H1 (cell line): ENCODE data around the gene STARD9. TPM values are rescaled to one million over a fixed set of nuclear protein-coding genes. Genes with fewer than 3 reads are reported as not detected.

Source experiments
- CBX8 ChIP-seq: fragments of 300-800, 300-1000 bp; sonication (generic); IDR thresholded peaks from 2 replicates; pipeline ENCODE4 v1.7.1; 2016; ENCODE audit warnings: low read depth, low read length, borderline replicate concordance
- CHD7 ChIP-seq: fragments of 300-600 bp; sonication (generic); IDR thresholded peaks from 2 replicates; pipeline ENCODE4 v1.7.1; 2012; ENCODE audit warnings: low read length, moderate library complexity, mild to moderate bottlenecking, inconsistent platforms; ENCODE audit not compliant: insufficient replicate concordance
- polyA plus RNA-seq, 7 experiments: library from polyadenylated mRNA; depleted of rRNA in 3 of 7; stranded (reverse) in 5 of 7; unstranded in 2 of 7; fragments of >200 nt in 5 of 7; fragments of 200-250 nt in 2 of 7; gene quantifications; 1 replicate in 5 of 7; 2 replicates in 1 of 7; 4 replicates in 1 of 7; pipeline versions ENCODE4 v1.2.1 to v1.2.3, GENCODE V29; 2011 to 2013; ENCODE audit warnings: missing spikeins in 2 of 7, mixed read lengths in 2 of 7
- total RNA-seq: library from RNA; stranded (reverse); fragmentation: NEBNext Ultra II Directional; extraction: Animal tissue kit (Norgen Biotek cat#: 25700); gene quantifications from 2 replicates; pipeline ENCODE4 v1.2.1, GENCODE V29; 2021

The STARD9 gene
- total and polyA plus RNA-seq, 2 of the 8 experiments (the other 6 are each of a cell fraction or from before 2014, with no cell fraction given) = 2.8 to 7.0 TPM

- TF ChIP-seq CHD7 = no peak
- TF ChIP-seq CBX8 = no peak
These were observed 119.0 kb downstream of the STARD9 start (continued) for GRCh38 chr15:42694398-42694797.
